HepG2 (cell line): ENCODE results near the gene ASXL1. TPM values are rescaled to one million over a fixed set of nuclear protein-coding genes. Genes with fewer than 3 reads are reported as not detected.

Source experiments
- ATAC-seq: fragments of 200-7000 bp; cut with Tn5 transposase; 3 replicates; pipeline ENCODE4 v1.9.1; 2020; ENCODE audit warnings: mild to moderate bottlenecking, moderate library complexity
- BruUV-seq: library from RNA; stranded (reverse); fragments of 400-500 nt; replicated peaks from 2 replicates; lab custom pipeline; 2021; lab: Mats Ljungman, UMichigan
- CTCF ChIA-PET: fragments of 300-600 bp; formaldehyde crosslinking; extraction: SDS; loops from one replicate; lab custom pipeline; 2021; ENCODE audit warnings: low total read pairs, inconsistent platforms, low intra/inter-chr PET ratio; lab: Yijun Ruan, JAX
- POLR2A ChIA-PET: fragments of 350-600 bp; sonication (Branson Sonifier 250); formaldehyde crosslinking; loops from one replicate; lab custom pipeline; 2020; ENCODE audit warnings: antibody characterized with exemption, inconsistent platforms; lab: Yijun Ruan, JAX
- DNase-seq: peaks from one replicate; pipeline ENCODE4 v3.0.0-alpha.2; 2015; ENCODE audit warnings: low spot score
- FAIRE-seq: peaks from 3 replicates; lab custom pipeline; 2011; peaks lifted over from hg19 to GRCh38; lab: Jason Lieb, UNC
- H2AFZ ChIP-seq: one replicate; pipeline ENCODE4 v1.6.1; 2011; ENCODE audit warnings: low read length, inconsistent platforms
- H3K27ac ChIP-seq: fragments of 300-600 bp; 3 replicates; pipeline ENCODE4 v1.8.0; 2011; ENCODE audit warnings: mixed run types, mild to moderate bottlenecking, mixed read lengths, low read length, inconsistent platforms; ENCODE audit not compliant: insufficient read depth; ENCODE audit errors: extremely low read length
- H3K27me3 ChIP-seq, 2 experiments: fragments of 200-600 bp in 1 of 2; 2 replicates in 1 of 2; 3 replicates in 1 of 2; pipeline versions ENCODE4 v1.6.0 to v1.8.0; 2011; ENCODE audit warnings: low read length in 2 of 2, mild to moderate bottlenecking in 2 of 2, moderate library complexity in 2 of 2, inconsistent platforms in 1 of 2; ENCODE audit not compliant: insufficient read depth in 2 of 2, control insufficient read depth in 1 of 2
- H3K36me3 ChIP-seq, 2 experiments: fragments of 200-600 bp in 1 of 2; replicated peaks in 1 of 2; 2 replicates in 1 of 2; 3 replicates in 1 of 2; pipeline versions ENCODE4 v1.5.1 to v1.8.0; 2011; ENCODE audit warnings: low read length in 2 of 2, inconsistent platforms in 1 of 2; ENCODE audit not compliant: insufficient read depth in 2 of 2, control insufficient read depth in 1 of 2
- H3K4me1 ChIP-seq: 2 replicates; pipeline ENCODE4 v1.5.1; 2012; ENCODE audit warnings: low read length, inconsistent platforms; ENCODE audit not compliant: insufficient read depth
- H3K4me2 ChIP-seq: 2 replicates; pipeline ENCODE4 v1.6.0; 2011; ENCODE audit warnings: low read depth, low read length, inconsistent platforms
- H3K4me3 ChIP-seq, 3 experiments: fragments of 200-600 bp in 1 of 3; sonication (generic), shearing (Covaris generic) in 1 of 3; replicated peaks in 1 of 3; 2 replicates each; pipeline ENCODE4 v1.5.1; 2011 to 2016; ENCODE audit warnings: low read length in 3 of 3, inconsistent platforms in 2 of 3, low read depth in 2 of 3, mild to moderate bottlenecking in 2 of 3, control low read depth in 1 of 3, mixed read lengths in 1 of 3; ENCODE audit not compliant: insufficient read depth in 1 of 3
- H3K79me2 ChIP-seq: one replicate; pipeline ENCODE4 v1.6.1; 2011; ENCODE audit warnings: low read length, inconsistent platforms; ENCODE audit not compliant: insufficient read depth
- H3K9ac ChIP-seq: 2 replicates; pipeline ENCODE4 v1.6.0; 2011; ENCODE audit warnings: mild to moderate bottlenecking, low read depth, low read length, inconsistent platforms; ENCODE audit not compliant: insufficient read depth
- H3K9me3 ChIP-seq: 2 replicates; pipeline ENCODE4 v1.5.1; 2012; ENCODE audit warnings: mild to moderate bottlenecking, low read length
- H4K20me1 ChIP-seq: 2 replicates; pipeline ENCODE4 v1.6.0; 2011; ENCODE audit warnings: inconsistent platforms, mild to moderate bottlenecking, low read length, moderate library complexity; ENCODE audit not compliant: insufficient read depth
- ATAD3A ChIP-seq: sonication (generic); formaldehyde crosslinking; IDR thresholded peaks from 2 replicates; pipeline ENCODE4 v1.4.0; 2020; ENCODE audit warnings: missing genetic modification reagents
- CHD4 ChIP-seq: fragments of 200-600 bp; sonication (generic); IDR thresholded peaks from 2 replicates; pipeline ENCODE4 v1.7.0; 2017; ENCODE audit warnings: mild to moderate bottlenecking, low read length, borderline replicate concordance
- RBM22 ChIP-seq: fragments of 200-400 bp; formaldehyde crosslinking; optimal IDR thresholded peaks from 2 replicates; pipeline ENCODE3; 2017; ENCODE audit warnings: mild to moderate bottlenecking, low read length, moderate library complexity
- SRF ChIP-seq: IDR thresholded peaks from 2 replicates; pipeline ENCODE4 v1.6.1; 2011; ENCODE audit warnings: mild to moderate bottlenecking, low read depth, low read length, moderate library complexity
- TBL1XR1 ChIP-seq: fragments of 150-350 bp; IDR thresholded peaks from 2 replicates; pipeline ENCODE4 v1.6.1; 2014; ENCODE audit warnings: borderline replicate concordance, low read length; ENCODE audit not compliant: partially characterized antibody
- TBX3 ChIP-seq: fragments of 450-650 bp; IDR thresholded peaks from 2 replicates; pipeline ENCODE4 v1.6.1; 2017; ENCODE audit warnings: antibody characterized with exemption, mild to moderate bottlenecking, inconsistent platforms, borderline replicate concordance
- U2AF2 ChIP-seq: fragments of 200-400 bp; formaldehyde crosslinking; IDR thresholded peaks from 2 replicates; pipeline ENCODE4 v1.6.1; 2017; ENCODE audit warnings: low read depth, mild to moderate bottlenecking, low read length
- ZBTB7B ChIP-seq: sonication (generic); formaldehyde crosslinking; IDR thresholded peaks from 2 replicates; pipeline ENCODE4 v1.4.0; 2020; ENCODE audit warnings: missing genetic modification reagents
- ZNF563 ChIP-seq: sonication (generic); formaldehyde crosslinking; IDR thresholded peaks from 2 replicates; pipeline ENCODE4 v1.8.0; 2022; ENCODE audit warnings: mild to moderate bottlenecking, moderate library complexity, missing genetic modification reagents
- ZNF652 ChIP-seq: IDR thresholded peaks from 2 replicates; pipeline ENCODE4 v1.6.1; 2016; ENCODE audit warnings: low read depth, borderline replicate concordance
- WGBS: methylation state at CpG from one replicate; pipeline ENCODE4 v1.1.6; 2017; ENCODE audit warnings: low lambda C conversion rate; 5-methylcytosine and 5-hydroxymethylcytosine counted together
- in situ Hi-C: cut with HindIII; loops from 2 replicates; pipeline ENCODE4 v1.10.0; 2017; ENCODE audit warnings: low pct_unique_long_range_greater_than_20kb; ENCODE audit not compliant: extremely low pct_ligation_motif_present
- intact Hi-C: fragments of 100-400 bp; cut with micrococcal nuclease; formaldehyde crosslinking; loops from one replicate; pipeline ENCODE4 v1.10.0; 2022; ENCODE audit not compliant: unreplicated experiment
- polyA plus RNA-seq, 8 experiments: library from polyadenylated mRNA; depleted of rRNA in 3 of 8; stranded (reverse) in 7 of 8; unstranded in 1 of 8; fragments of >200 nt; fragmentation: Illumina TruSeq in 4 of 8; extraction: Trizol in 4 of 8; gene quantifications; 2 replicates each; pipeline versions ENCODE4 v1.2.1 to v1.2.3, GENCODE V29; 2011 to 2016; ENCODE audit warnings: low read depth in 4 of 8, missing spikeins in 1 of 8, mixed read lengths in 1 of 8; ENCODE audit not compliant: insufficient read depth in 1 of 8
- total RNA-seq, 5 experiments: library from RNA; depleted of rRNA; stranded (reverse); fragments of >200 nt; fragmentation: Illumina TruSeq; extraction: Trizol; gene quantifications; 2 replicates each; pipeline ENCODE4 v1.2.3, GENCODE V29; 2016; ENCODE audit warnings: low read depth in 1 of 5
- TF ChIP-seq, protein P1 (sequence below): sonication (generic); formaldehyde crosslinking; IDR thresholded peaks from 2 replicates; pipeline ENCODE4 v1.9.0; 2021; ENCODE audit warnings: missing genetic modification reagents, borderline replicate concordance
- TF ChIP-seq, protein P2 (sequence below): sonication (generic); formaldehyde crosslinking; IDR thresholded peaks from 2 replicates; pipeline ENCODE4 v1.4.0; 2020; ENCODE audit warnings: mild to moderate bottlenecking, missing genetic modification reagents

ASXL1 gene
- total and polyA plus RNA-seq, 2 of the 13 experiments (the other 11 are each of a cell fraction or from before 2014, with no cell fraction given) = 62.1 to 74.8 TPM

DNA sequence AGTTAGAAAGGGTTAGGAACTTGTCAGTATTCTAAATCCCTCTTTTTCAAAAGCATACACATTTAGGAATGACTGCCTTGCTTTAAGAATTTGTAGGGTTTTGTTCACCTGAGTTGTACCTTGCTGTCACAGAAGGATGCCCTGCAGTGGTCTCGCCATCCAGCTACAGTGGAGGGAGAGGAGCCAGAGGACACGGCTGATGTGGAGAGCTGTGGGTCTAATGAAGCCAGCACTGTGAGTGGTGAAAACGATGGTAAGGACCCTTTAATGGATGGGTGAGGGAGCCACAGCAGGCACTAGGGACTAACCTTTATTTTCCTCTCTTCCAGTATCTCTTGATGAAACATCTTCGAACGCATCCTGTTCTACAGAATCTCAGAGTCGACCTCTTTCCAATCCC, 69.9 kb downstream of the ASXL1 start:
- FAIRE-seq = no peak
- H3K4me3 ChIP-seq = no peak overlapping the region
- H2AFZ ChIP-seq = no peak overlapping the region
- POLR2A ChIA-PET = no interaction called here
- no peak for TF ChIP-seq SRF
- peak; percentile 95 for TF ChIP-seq RBM22
- TF ChIP-seq ZNF652 (CRISPR knock-in tag) = no peak
- no peak for TF ChIP-seq ZBTB7B (CRISPR knock-in tag)
- no peak for TF ChIP-seq TBL1XR1
- no peak for DNase-seq
- H3K9ac ChIP-seq = no peak overlapping the region
- no peak overlapping the region for H3K4me2 ChIP-seq
- intact Hi-C loops = no loop called here
- peaks cover 26% of the 10 kb centered on the region; the same call in 1 of the 2 replicates for H4K20me1 ChIP-seq
- in situ Hi-C loops = no loop called here
- CTCF ChIA-PET = no interaction called here
- H3K9me3 ChIP-seq = no peaks in the 10 kb centered on the region
- peaks cover 46 to 74% of the 10 kb centered on the region in 2 experiments for H3K36me3 ChIP-seq
- peaks cover 25% of the 10 kb centered on the region for H3K79me2 ChIP-seq
- no peak for ATAC-seq
- BruUV-seq = no TSS peak
- peaks cover 9% of the 10 kb centered on the region for H3K4me1 ChIP-seq
- H3K27ac ChIP-seq = no peak overlapping the region
- 94% methylated on average over 6 of the region's 6 CpGs for WGBS
- no peaks in the 10 kb centered on the region for H3K27me3 ChIP-seq

DNA sequence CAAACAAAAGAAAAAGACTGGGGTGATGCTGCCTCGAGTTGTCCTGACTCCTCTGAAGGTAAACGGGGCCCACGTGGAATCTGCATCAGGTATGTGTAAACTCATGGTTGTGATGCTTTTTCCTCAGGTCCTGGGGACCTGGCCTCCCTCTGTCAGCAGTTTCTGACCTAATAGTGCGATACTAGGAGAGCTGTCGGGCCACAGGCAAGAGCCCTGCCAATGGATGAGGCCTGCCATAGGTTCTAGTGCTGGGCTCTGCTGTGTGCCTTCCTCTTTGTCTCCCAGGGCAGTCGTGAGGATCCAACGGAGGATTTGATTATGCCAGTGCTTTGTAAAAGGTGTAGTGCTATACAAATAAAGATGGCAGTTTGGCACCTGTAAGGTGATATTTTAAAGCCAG, 71.2 kb downstream of the ASXL1 start:
- Histone ChIP-seq H3K4me1 (no peaks in the 10 kb centered on the region), H4K20me1 (peaks cover 16% of the 10 kb centered on the region; the same call in 1 of the 2 replicates), H3K79me2 (peaks cover 14% of the 10 kb centered on the region), H2AFZ (no peak overlapping the region), H3K27me3 (no peaks in the 10 kb centered on the region), H3K9me3 (no peaks in the 10 kb centered on the region), H3K9ac (no peak overlapping the region), H3K4me3 (no peak overlapping the region), H3K36me3 (peaks cover 56 to 88% of the 10 kb centered on the region in 2 experiments), H3K4me2 (no peak overlapping the region), H3K27ac (no peak overlapping the region)
- DNase-seq (no peak), ATAC-seq (no peak), FAIRE-seq (no peak)
- no TSS peak for BruUV-seq
- intact Hi-C loops = no loop called here
- ChIA-PET POLR2A (no interaction called here), CTCF (no interaction called here)
- in situ Hi-C loops = no loop called here
- WGBS = 95% methylated on average over 7 of the region's 7 CpGs
- TF ChIP-seq ATAD3A (no peak), TBX3 (no peak), U2AF2 (no peak), CHD4 (no peak), ZNF563 (CRISPR knock-in tag) (no peak)
- TF ChIP-seq, protein P1, sequence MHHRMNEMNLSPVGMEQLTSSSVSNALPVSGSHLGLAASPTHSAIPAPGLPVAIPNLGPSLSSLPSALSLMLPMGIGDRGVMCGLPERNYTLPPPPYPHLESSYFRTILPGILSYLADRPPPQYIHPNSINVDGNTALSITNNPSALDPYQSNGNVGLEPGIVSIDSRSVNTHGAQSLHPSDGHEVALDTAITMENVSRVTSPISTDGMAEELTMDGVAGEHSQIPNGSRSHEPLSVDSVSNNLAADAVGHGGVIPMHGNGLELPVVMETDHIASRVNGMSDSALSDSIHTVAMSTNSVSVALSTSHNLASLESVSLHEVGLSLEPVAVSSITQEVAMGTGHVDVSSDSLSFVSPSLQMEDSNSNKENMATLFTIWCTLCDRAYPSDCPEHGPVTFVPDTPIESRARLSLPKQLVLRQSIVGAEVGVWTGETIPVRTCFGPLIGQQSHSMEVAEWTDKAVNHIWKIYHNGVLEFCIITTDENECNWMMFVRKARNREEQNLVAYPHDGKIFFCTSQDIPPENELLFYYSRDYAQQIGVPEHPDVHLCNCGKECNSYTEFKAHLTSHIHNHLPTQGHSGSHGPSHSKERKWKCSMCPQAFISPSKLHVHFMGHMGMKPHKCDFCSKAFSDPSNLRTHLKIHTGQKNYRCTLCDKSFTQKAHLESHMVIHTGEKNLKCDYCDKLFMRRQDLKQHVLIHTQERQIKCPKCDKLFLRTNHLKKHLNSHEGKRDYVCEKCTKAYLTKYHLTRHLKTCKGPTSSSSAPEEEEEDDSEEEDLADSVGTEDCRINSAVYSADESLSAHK (CRISPR knock-in tag) = no peak
- TF ChIP-seq, protein P2, sequence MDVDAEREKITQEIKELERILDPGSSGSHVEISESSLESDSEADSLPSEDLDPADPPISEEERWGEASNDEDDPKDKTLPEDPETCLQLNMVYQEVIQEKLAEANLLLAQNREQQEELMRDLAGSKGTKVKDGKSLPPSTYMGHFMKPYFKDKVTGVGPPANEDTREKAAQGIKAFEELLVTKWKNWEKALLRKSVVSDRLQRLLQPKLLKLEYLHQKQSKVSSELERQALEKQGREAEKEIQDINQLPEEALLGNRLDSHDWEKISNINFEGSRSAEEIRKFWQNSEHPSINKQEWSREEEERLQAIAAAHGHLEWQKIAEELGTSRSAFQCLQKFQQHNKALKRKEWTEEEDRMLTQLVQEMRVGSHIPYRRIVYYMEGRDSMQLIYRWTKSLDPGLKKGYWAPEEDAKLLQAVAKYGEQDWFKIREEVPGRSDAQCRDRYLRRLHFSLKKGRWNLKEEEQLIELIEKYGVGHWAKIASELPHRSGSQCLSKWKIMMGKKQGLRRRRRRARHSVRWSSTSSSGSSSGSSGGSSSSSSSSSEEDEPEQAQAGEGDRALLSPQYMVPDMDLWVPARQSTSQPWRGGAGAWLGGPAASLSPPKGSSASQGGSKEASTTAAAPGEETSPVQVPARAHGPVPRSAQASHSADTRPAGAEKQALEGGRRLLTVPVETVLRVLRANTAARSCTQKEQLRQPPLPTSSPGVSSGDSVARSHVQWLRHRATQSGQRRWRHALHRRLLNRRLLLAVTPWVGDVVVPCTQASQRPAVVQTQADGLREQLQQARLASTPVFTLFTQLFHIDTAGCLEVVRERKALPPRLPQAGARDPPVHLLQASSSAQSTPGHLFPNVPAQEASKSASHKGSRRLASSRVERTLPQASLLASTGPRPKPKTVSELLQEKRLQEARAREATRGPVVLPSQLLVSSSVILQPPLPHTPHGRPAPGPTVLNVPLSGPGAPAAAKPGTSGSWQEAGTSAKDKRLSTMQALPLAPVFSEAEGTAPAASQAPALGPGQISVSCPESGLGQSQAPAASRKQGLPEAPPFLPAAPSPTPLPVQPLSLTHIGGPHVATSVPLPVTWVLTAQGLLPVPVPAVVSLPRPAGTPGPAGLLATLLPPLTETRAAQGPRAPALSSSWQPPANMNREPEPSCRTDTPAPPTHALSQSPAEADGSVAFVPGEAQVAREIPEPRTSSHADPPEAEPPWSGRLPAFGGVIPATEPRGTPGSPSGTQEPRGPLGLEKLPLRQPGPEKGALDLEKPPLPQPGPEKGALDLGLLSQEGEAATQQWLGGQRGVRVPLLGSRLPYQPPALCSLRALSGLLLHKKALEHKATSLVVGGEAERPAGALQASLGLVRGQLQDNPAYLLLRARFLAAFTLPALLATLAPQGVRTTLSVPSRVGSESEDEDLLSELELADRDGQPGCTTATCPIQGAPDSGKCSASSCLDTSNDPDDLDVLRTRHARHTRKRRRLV (CRISPR knock-in tag) = no peak
